HG03469 (cell line): ENCODE results near the gene GATM.

Source experiments
- ATAC-seq: cut with Tn5 transposase; IDR thresholded peaks from one replicate; pipeline ENCODE4 v1.9.1; 2021; ENCODE audit warnings: mild to moderate bottlenecking, moderate library complexity, moderate number of reproducible peaks; ENCODE audit not compliant: unreplicated experiment

The GATM gene

GRCh38 chr15:45378149-45378912 lies at the start of gene GATM:
Gene GATM, minus strand, starts transcription at chr15:45378544. Its CDS starts 91 bp downstream, at chr15:45378453.
- peak; percentile 54 for ATAC-seq

- ATAC-seq: no peak
These were observed 48.7 kb upstream of the GATM start for GRCh38 chr15:45427085-45427484.

GRCh38 chr15:45425135-45425534 lies 46.8 kb upstream of the GATM start:
- ATAC-seq: no peak

GRCh38 chr15:45424429-45424828 lies 46.1 kb upstream of the GATM start:
- ATAC-seq: no peak

DNA sequence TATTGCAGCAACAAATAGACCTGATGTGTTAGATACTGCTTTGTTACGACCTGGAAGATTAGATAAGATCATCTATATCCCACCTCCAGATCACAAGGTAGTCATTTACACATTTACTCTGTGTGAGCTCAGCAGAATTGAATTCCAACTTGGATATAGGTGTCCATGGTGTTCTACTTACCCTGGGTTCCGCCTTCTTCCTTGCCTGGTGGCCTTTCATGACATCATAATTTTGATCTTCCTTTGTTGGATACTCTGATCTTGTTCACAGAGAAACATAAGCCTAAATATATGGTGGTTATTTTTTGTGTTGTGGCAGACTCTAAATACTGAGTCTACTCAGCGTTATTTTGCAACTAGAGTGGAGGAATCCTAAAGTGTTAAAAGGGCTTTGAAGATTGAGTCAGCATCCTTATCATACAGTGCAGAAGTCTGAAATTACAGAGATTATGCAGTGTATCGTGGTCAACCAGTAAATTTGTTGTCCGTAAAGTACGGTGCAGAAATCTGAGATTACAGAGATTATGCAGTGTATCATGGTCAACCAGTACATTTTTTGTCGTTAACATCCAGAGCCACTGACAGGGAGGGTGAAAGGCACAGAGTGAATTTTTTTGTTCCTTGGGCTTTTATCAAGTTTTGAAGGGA lies 39.1 kb upstream of the GATM start:
- ATAC-seq: no peak

GRCh38 chr15:45414215-45414885 lies 36.0 kb upstream of the GATM start:
- ATAC-seq: no peak

DNA sequence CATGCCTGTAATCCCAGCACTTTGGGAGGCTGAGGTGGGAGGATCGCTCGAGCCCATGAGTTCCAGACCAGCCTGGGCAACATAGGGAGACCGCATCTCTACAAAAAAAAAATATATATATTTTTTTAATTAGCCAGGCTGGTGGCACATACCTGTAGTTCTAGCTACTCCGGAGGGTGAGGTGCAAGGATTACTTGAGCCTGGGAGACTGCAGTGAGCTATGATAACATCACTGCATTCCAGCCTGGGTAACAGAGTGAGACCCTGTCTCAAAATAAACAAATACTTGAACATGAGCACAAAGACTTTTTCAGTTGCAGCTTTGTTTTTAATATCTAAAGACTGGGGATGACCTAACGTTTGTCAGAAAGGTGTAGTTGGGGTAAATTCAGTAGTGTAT lies 31.3 kb upstream of the GATM start:
- no peak for ATAC-seq

- ATAC-seq: no peak
These were observed 29.4 kb upstream of the GATM start for GRCh38 chr15:45407786-45408185.

GRCh38 chr15:45402955-45403877 lies 24.9 kb upstream of the GATM start:
- ATAC-seq: no peak

DNA sequence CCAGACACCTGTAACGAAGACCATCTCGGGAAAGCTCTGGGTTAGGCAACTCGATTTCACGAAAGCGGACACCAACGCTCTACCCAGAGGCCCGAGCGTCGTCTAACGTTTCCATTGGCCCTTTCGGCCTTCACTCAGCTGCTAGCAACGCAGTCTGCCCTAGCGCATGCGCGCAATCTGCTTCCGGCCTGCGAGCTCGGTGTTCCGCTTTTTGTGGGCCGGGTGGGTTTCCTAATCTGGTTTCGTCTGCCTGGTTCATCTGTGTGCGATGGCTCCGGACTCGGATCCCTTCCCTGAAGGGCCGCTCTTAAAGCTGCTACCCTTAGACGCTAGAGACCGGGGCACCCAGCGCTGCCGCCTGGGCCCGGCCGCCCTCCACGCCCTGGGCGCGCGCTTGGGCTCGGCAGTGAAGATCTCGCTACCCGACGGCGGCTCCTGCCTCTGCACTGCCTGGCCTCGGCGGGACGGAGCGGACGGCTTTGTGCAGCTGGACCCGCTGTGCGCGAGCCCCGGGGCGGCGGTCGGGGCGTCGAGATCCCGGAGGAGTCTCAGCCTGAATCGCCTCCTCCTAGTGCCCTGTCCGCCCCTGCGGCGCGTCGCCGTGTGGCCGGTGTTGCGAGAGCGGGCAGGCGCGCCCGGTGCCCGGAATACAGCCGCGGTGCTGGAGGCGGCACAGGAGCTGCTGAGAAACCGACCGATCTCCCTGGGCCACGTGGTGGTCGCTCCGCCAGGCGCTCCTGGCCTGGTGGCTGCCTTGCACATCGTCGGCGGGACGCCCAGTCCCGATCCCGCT lies 24.0 kb upstream of the GATM start:
- ATAC-seq: peak; percentile 72

DNA sequence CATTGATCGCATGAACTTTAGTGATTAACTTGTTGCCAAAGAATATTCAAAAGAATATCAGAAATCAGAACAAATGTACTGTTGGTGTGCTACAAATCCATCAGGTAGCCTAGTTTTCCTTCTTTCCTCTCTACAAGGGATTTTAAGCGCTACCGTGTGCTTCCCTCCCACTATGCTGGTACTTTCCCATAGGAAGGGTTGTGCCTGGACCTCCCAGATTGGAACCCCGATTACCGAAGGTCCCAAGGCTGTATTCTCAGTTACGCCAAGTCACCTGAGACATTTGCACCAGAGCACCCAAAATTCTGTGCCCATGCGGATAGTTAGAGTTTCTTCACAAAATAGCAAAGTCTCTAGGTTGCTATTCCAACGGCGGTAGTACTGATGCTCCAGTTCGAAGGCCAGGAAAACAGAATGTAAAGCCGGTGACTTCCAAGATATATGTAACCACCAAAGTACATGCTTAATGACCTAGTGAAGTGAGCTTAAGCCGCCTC lies 23.4 kb upstream of the GATM start:
- no peak for ATAC-seq

- ATAC-seq: no peak
These were observed 21.3 kb upstream of the GATM start for GRCh38 chr15:45399381-45400212.

GRCh38 chr15:45397116-45397665 lies 18.8 kb upstream of the GATM start:
- ATAC-seq: no peak

- no peak for ATAC-seq
These were observed 17.6 kb upstream of the GATM start for GRCh38 chr15:45395943-45396342.

- ATAC-seq: no peak
These were observed 16.3 kb upstream of the GATM start for GRCh38 chr15:45394681-45395080.

GRCh38 chr15:45393851-45394250 lies 15.5 kb upstream of the GATM start:
- no peak for ATAC-seq

GRCh38 chr15:45392584-45392855 lies 14.2 kb upstream of the GATM start:
- no peak for ATAC-seq

DNA sequence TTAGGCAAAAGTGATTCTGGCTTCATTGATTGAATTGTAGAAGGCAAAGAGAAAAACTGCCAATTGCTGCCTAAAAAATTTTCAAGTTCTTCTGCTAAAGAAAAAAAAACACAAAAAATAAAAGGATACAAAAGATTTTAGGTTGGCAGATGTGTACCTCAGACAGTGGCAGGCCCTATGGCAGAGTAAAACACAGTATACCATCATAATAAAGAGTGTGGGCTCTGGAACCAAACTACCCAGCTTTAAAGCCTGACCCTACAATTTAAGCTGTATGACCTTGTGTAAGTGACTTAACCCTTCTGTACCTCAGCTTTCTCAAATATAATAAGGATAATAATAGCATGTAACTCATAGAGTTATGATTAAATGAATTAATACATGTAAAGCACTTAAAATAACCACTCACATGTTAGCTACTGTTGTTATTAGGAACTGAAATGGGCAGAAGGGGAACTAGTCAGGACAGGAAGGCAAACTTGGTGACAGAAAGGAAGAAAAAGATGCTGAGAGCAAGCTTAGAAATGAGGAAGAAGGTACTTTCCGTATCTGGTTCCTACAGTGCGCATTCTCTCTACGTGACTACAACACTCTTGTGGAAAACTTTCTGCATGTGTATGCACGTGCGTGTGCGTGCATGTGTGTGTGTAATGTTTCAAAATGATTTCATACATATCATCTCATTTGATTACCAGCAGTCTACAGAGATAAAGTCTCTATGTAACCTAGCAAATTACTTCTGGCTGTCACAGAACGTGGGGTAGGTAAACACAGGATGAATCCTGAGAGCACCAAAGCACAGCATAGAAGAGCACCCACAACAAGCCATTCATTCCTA lies 13.6 kb upstream of the GATM start:
- peak; percentile 94 for ATAC-seq
